ENCODE data around the gene PRR16.

PRR16 gene

DNA sequence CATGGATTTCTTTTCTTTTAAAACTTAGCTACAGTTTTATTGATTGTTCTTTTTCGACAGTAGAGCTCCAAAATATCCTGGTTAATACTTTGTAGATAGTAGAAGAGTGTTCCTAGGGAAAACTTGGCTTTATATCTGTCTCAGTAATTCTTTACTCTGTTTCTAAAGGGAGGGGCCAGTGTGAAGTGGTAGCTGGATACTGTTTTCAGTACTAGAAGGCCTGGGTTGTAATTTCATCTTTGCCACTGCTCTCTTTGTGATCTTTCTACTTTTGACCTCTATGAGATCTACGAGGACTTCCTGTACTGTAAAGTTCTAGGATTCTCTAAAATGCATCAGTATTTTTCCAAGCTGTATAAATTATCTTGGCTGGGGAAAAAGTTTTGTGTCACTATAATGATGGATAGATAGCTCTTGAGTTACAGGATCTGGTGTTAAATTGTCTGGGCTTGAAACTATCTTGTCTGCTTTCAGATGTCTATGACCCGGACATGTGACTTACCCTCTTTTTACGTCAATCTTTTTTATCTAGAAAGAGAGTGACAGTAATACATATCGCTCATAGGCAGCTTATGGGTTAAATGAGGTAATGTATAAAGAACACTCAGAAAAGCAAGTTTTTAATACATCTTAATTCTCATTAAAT lies 53.6 kb downstream of the PRR16 start:
- no peak for DNase-seq

DNA sequence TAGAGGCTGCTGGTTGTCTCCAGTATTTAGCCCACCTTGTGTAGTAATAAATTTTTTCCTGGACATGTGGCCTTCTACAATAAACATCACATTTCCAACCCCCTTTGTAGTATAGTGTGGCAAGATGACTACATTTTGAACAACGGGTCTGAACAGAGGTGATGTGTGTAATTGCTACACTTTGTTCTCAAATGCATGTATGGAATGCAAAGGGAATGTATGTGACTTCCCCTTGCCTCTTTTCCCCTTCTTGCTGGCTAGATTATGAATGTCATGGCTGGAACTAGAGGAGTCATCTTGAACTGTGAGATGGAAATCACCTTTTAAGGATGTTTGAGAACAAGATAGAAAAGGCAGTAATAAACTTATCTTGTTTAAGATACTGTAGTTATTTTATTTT lies 54.5 kb downstream of the PRR16 start:
- no peak for DNase-seq

DNA sequence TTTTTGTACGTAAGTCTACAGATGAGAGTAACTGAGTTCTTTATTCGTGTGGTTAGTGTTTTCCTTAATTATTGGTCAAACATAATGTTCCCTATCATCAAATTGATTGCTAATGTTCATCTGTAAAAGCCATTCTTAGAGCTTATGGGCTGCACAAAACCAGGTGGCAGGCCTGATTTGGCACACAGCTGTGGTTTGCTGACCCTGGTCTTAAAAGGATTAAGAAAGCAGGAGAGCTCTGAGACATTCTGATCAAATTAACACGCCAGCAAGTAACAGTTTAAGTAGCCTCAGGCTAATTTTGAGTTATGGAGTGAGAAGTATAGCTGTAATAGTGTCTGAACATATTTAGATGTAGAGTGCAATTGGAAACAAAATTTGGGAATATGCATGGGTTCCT lies 63.2 kb downstream of the PRR16 start:
- no peak for DNase-seq

DNA sequence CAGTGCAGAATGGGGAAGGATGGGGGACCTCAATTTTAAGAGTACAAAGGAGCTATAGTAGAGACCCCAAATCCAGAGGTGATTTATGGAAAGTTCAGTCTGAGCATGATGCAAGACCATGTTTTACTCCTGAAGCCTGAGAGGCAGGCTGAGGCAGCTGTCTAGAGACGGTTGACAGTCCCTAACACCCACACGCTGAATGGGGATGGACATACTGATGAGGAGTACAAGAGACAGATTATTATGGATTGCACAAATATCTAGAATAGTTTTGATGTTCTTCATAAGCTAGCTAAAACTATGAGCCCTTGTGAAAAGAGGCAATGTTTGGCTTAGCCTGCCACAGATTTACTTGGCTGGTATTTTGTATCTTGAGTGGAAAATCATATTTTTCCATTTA lies 64.5 kb downstream of the PRR16 start:
- no peak for DNase-seq

DNA sequence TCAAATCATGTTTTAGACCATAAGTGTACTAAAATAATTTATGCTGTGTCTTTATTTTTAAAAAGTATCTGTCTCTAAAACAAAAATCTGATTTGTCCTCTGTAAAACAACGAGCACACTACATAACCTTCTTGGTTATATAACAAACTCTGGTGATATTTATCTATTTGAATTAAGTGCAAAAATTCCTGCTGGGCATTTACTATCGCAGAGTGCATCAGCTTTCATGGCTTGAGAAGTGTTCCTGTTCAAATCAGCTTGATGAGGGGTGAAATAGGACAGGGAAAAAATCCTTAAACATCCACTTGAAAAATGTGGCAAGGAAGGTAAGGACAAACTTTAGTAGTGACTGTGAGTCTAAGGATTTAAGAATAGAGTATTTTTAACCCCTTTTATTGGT lies 65.3 kb downstream of the PRR16 start:
- no peak for DNase-seq

DNA sequence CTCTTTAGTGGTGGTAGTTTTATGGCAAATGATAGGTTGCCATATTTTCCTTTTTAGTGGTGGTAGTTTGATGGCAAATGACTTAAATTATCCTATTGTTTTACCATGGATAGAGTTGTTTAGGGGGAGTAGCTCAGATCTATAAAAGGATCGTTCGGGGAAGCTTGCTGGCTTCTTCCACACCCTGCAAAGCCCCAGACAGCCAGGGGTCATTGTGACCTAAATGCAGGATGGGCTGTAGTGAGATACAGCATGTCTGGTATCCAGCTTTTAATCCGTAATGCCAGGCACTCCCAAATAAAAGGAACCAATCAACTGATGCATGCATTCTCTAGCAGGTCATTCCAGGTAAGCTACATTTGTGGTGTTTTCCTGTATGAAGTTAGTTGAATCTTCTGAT lies 67.1 kb downstream of the PRR16 start:
- no peak for DNase-seq

DNA sequence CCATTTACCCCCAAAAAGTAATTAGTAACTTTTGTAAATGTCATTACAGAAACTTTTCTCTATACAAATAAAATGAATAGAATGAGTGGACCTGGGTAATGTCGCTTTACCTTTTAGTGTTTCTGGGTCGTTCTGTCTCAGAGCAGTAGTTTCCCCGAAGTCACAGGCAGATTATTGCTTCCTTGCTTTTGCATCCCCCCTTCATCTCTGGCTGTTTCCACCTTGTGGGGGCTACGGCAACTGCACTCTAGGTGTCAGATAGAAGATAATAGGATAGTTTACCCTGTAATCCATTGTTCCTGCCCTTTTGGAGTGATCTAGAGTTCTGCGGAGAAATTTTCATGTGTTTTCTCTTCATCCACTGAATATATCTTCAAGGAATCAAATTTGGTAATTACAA lies 68.7 kb downstream of the PRR16 start:
- no peak for DNase-seq

DNA sequence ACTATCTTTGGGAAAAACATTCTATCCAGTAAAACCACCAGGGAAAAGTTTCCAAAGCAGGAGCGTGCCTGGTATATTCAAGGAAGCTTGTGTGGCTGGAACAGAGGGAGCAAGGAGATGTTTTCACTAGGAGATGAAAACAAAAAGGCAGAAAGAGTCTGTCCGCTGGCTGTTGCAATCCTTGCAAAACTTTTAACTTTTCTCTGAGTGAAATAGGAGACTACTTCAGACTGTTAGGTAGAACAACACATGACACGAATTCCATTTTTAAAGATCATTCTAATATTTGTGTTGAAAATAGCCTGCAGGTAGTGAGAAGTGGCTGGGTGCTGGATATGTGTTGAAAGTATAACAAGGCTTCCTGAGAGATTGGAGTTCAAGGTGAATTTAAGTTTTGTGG lies 69.5 kb downstream of the PRR16 start:
- no peak for DNase-seq

DNA sequence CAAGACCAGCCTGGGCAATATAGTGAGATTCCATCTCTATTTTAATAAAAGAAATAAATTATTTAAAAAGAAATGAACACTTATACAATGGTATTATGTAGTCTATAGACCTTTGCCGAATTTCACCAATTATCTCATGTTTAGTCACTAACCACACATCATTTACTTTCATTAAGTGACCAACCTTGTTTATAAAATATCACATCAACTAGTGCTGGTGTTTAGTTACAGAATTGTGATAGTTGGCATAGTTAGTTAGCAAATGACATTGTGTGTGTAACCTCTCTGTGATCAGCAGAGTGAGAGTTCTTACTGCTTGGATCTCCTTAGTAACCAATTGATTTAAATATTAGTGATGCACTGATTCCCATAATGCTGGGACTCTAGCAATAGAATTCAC lies 71.8 kb downstream of the PRR16 start:
- DNase-seq: no peak

DNA sequence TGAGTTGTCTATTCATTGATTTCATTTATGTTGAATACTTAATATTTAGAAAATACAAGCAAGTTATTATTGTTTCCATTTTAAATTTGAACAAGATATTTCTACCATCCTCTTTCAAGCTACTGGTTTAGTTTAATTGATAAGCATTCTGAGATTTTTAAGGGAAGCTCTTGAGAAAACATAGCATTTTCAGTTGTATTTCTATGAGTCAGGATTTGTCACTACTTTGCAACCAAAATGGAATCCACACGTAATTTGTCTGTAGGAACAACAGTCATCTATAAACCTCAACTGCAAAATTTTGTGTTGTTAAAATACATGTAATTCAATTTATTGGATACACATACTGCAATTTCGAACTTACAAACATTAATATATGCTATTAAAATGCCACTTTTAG lies 74.0 kb downstream of the PRR16 start:
- DNase-seq: no peak

DNA sequence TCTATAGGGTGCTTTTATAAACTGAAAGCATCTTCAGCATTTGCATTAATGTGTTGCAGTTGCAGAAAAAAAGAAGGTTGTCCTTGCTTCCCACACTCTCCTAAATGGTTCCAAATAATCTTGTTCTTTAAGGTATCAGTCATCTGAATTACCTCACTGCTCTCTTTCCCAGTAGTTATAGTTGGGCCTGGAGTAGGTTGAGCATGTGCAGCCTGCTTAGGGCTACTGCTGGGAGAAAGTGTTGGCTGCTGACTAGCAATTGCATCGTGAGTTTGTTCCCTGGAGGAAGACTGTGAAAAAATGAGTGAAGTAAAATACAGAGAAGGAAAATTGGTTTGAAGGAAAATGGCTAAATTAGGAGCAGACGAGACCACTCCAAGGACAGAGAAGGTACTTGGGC lies 74.5 kb downstream of the PRR16 start:
- no peak for DNase-seq

DNA sequence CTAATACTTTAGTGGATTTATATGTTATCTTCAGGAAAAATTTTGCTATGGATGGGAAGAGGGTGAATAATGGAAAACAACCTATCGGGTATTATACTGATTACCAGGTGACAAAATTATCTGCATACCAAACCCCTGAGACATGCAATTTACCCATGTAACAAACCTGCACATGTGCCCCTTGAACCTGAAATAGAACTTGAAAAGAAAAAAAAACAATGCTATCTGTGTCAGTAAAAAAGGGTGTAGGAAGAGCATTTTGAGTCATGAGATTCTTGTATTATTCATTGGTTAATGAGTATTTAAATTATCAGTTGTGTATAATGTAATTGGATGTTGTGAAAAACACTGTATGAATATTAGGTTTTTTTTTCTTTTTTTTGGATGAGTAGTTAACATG lies 75.4 kb downstream of the PRR16 start:
- DNase-seq: no peak

DNA sequence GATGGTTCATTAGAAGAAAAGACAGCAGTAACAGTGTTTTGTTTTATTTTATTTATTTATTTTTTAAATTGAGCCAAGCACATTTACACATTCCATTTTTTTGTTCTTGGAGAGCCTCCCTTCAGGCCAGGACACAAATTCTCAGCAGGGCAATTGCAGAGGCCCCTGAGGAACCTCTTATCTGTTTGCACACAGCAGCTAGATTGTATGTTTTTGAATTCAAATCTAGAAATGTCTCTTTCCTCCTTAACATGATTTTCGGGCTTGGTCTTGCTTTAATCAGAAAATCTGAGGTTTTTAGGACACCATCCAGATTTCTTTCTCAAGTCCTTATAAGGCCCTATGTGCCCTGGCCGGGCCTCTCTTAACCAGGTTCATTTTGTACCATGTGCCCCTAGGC lies 76.0 kb downstream of the PRR16 start:
- no peak for DNase-seq

DNA sequence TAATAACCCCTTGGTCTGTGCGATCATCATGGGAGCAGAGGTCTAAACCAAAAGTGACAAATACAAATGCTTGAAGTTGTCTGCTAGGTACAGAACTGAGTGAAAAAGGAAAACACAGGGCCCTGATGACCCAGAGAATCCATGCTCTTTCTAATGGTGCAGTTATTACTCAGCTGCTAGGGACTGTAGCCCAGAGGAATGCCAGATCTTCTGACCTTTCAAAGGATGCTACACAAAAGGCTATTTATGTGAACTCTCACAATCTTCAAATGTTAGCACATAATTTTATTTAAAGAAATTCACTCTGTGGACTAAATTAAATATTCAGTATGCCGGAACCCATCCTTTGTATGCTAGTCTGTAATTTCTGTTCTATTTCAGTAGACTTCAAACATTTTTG lies 79.9 kb downstream of the PRR16 start:
- DNase-seq: no peak

DNA sequence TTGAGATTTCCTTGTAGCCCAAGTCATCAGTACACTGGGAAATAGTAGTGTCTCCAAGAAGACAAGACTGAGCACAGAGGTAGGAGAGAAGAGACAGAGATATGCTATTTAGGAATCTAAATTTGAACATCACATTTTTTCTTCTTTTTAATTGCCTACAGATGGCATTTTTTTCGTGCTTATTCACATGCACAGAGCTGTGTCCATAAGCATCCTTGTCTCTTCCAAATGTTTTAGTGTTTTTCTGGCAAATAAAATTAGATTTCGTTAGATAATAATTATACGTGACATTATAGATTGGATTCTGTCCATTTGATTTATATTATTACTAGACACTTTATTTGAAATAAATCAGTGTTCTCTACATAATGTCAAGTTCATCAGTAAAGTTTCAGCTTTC lies 80.9 kb downstream of the PRR16 start:
- DNase-seq: no peak

DNA sequence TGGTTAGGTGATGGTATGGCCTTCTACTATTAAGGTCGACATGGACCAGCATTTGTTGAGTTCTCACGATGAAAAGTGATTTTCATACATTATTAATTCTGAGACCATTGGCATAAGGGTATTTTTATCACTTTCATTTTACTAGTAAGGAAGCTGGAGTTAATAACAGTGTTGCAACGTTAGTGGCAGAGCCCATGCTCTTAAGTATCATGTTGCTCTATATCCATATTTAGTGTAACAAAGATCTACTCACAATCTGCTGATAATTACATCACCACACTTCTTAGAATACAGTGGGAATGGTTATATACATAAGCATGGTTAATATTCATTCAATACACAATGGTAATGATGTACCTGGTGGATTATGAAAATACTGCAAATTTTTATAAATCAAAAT lies 81.9 kb downstream of the PRR16 start:
- no peak for DNase-seq

DNA sequence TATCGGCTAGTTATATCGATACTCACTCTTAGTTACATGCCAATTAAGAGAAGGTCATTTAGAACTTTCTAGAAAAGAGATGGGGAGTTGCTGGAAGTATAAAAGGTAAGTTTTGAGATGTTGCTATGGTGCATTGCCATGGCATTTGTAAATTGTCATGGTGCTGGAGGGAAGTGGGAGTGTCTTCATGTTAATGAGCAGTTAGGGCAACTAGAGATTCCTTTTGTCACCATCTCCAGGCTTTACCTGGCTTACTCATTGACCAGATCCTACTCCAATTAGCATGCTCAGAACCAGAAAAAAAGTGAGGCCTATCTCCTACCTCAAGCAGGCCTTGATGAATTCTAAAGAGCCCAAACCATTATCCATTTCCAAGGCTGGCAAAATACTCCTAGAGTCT lies 82.8 kb downstream of the PRR16 start:
- DNase-seq: no peak

DNA sequence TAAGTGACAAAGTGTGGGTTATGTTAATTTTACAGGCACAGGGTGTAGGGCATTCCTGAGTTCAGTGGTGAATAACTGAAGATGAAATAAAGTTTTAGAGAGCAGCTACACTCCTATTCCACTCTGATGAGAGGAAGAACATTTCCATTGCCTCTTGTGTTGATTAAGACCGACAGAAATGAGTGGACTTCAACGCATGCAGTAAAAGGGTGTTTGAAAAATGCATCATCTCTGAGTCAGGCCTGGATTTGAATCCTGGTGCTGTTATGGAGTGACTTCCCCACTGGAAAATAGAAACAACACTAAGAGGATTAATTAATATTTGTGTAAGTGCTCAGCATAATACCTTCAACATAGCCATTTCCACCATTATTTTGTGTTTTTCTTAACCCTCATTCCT lies 86.3 kb downstream of the PRR16 start:
- no peak for DNase-seq

DNA sequence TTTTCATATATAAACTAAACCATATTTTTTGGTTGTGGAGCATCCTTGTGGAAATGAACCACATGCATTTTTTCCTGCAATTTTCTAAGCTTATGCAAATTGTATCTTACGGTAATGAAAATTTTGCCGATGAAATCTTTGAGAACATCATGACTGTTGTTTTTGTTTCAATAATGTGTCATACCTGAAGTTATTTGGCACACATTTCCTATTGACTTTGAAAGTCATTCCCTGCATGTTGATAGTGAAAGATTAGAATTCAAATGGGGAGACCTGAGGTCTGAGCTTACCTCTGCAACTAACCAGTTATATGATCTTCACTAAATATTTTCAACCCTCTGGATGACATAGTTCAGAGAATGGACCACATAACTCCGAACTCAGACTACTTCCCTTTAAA lies 88.5 kb downstream of the PRR16 start:
- DNase-seq: no peak

DNA sequence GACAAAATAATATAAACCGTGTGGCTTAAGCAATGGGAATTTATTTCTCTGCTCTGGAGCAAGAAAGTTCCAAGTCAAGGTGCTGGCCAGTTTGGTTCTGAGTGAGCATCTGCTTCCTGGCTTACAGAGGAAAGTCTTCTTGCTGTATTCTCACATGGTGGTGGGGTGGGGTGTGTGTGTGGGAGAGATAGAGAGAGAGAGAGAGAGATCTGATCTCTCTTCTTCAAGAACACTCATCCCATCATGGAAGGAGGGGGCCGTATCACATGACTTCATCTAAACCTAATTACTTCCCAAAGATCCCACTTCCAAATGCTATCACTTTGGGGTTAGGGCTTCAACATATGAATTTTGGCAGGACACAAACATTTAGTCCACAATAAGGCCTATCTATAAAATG lies 91.2 kb downstream of the PRR16 start:
- no peak for DNase-seq

DNA sequence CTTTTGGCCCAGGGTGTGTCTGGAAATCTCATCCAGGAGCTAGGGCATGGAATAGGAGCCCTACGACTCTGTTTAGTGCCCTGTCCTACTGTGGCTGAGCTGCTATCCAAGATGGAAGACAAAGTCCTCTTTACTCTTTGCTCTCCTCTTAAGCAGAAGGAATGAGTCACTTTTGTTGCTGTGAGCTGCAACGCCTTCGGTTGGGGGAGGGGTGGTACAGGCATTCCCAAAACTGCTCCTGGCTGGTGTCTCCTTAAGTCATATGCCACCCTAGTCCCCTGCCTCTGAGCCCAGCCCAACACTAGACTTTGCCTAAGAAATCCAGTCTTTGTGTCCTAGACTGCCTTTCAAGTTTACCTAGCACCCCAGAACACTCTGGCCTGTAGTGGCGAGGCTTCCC lies 99.9 kb downstream of the PRR16 start:
- DNase-seq: no peak

DNA sequence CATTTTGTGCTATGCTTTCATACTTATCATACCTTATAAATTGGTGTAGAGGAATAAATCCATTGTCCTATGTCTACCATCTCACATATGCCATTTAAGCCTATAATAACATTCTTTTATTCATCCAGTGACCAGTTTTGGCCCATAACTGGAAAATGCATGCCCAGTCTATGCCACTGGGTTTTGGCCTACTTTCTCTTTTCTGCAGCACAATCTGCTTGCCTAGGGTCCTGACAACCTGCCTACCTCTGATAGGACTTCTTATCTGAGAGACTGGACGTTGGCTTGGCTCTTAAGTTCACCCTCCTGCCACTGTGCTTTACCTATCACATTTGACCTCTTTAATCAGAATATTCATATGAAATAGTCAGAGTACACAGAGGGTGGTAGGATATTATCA lies 103.0 kb downstream of the PRR16 start:
- no peak for DNase-seq

DNA sequence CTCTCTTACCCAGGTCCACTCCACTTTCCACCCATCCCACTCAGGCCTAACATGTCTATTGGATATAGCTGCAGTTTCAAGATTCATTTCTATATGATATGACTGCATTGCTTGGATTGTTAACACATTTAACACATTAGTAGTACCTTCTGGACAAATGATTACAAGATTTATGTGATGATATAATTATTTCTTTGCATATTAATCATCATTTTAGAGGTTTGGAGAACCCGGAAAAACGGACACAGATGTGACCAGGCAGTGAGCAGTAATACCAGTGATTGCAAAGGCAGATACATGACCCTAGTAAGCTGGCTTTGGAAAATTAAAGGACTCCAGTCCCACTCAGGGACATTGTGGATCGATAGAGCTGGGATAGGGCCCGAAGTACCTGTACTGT lies 103.8 kb downstream of the PRR16 start:
- no peak for DNase-seq

DNA sequence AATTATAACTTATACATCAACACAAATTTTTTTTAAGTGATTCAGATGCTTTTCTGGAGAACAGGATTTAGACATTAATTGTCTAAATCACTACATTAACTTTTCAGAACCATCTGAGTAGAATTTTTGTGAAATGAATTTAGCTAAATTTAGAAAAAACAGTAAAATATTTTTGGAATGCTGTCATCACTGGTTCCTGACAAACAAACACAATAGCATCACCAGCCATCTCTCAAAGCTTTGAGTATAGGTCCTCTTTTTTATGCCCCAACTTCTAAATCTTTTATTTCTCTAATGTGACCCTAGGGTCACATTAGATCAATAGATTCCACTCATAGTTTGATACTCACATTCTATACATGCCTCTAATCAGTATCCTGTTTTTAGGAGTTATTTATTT lies 104.6 kb downstream of the PRR16 start:
- DNase-seq: no peak

DNA sequence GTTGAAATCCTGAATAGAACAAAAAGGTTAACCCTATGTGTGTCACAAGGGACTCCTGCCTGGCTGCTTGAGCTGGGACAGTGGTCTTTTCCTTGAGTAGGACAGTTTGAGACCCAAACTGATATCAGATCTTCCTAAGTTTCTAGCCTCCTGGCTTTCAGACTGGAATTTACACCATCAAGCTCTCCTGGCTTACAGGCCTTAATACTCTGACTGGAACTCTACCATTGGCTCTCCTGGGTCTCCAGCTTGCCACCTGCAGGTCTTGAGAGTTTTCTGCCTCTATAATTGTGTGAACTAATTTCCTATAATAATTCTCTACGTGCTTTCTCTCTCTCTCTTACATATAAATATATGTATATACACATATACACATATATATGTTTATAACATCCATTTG lies 112.5 kb downstream of the PRR16 start:
- DNase-seq: no peak

DNA sequence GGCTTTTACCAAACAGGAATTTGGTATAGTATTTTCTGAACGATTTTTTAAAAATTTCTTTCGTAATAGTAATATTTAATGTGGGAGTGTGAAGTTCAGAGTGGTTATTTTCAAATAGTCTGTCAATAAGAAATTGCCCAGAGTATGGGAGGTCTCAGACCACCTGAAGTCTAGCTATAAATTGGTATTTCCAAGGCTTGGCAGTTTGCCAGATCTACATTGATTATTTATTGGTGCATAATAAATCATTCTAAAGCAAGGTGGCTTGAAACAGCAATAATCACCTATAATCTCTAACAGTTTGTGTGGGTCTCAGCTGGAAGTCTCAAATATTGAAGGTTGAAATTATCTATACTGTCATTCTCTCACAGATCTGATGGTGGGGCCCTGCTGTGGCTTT lies 118.5 kb downstream of the PRR16 start:
- no peak for DNase-seq
